ENCODE results near the gene TMEM258. TPM values are rescaled to one million over a fixed set of nuclear protein-coding genes. Genes with fewer than 3 reads are reported as not detected.
A peak's percentile ranks its signal among the peaks of the same experiment; 100 is the strongest.

TMEM258 gene
- total RNA-seq, 1 donor from 2014 or later: 71.4 TPM

- H3K36me3 Mint-ChIP-seq: peaks cover 11% of the 10 kb centered on the region
- H3K36me3 ChIP-seq: no peaks in the 10 kb centered on the region
- no peak for DNase-seq (ENCODE audit: low spot score)
Measured at GRCh38 chr11:61782841-61783240, 9.6 kb downstream of the TMEM258 start.

DNA sequence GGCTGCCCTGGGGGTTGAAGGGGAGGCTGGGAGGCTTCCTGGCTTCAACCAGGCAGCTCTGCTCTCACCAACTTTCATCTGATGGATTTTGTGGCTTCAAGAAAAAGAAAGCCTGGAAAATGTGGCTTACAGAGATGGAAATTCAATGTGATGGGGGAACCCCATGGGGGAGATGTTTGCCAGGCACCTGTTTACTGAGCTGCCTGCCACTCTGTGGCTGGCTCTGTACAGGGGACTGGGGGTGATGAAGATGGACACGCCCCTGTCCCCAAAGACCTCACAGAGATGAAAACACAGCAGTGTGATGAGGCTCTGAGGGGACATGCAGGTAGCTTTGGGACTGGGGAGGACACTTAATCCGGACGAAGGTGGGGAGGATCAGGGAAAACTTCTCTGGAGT lies 10.1 kb downstream of the TMEM258 start:
- Mint-ChIP-seq H3K36me3 (peaks cover 12% of the 10 kb centered on the region), H3K9me3 (no peaks in the 10 kb centered on the region), H3K27ac (peak overlapping the region; percentile 87), H3K4me1 (peaks cover 9% of the 10 kb centered on the region), H3K27me3 (ENCODE audit: insufficient read depth, low read depth) (peaks cover 7% of the 10 kb centered on the region), H3K4me3 (no peak overlapping the region)
- Histone ChIP-seq H3K9me3 (ENCODE audit: low read depth) (no peaks in the 10 kb centered on the region), H3K27ac (no peak overlapping the region), H3K4me3 (no peak overlapping the region), H4K20me1 (ENCODE audit: low read depth) (peaks cover 6% of the 10 kb centered on the region), H3K4me1 (no peaks in the 10 kb centered on the region), H3K4me2 (no peak overlapping the region), H3K36me3 (no peaks in the 10 kb centered on the region), H3K27me3 (no peaks in the 10 kb centered on the region), H3K79me2 (ENCODE audit: low read depth) (no peaks in the 10 kb centered on the region), H3F3A (ENCODE audit: low read depth) (peaks cover 7% of the 10 kb centered on the region), H3K9ac (no peak overlapping the region), H2AFZ (replicated peaks) (no peak overlapping the region)
- no peak for DNase-seq (ENCODE audit: low spot score)
- TF ChIP-seq EZH2 (IDR thresholded peaks at IDR 0.05): no peak
- TF ChIP-seq EZH2phosphoT487 (IDR thresholded peaks at IDR 0.05): no peak
- TF ChIP-seq, protein P1, sequence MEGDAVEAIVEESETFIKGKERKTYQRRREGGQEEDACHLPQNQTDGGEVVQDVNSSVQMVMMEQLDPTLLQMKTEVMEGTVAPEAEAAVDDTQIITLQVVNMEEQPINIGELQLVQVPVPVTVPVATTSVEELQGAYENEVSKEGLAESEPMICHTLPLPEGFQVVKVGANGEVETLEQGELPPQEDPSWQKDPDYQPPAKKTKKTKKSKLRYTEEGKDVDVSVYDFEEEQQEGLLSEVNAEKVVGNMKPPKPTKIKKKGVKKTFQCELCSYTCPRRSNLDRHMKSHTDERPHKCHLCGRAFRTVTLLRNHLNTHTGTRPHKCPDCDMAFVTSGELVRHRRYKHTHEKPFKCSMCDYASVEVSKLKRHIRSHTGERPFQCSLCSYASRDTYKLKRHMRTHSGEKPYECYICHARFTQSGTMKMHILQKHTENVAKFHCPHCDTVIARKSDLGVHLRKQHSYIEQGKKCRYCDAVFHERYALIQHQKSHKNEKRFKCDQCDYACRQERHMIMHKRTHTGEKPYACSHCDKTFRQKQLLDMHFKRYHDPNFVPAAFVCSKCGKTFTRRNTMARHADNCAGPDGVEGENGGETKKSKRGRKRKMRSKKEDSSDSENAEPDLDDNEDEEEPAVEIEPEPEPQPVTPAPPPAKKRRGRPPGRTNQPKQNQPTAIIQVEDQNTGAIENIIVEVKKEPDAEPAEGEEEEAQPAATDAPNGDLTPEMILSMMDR (IDR thresholded peaks at IDR 0.05): no peak

More at GRCh38 chr11:61782841-61783240, 9.6 kb downstream of the TMEM258 start:
- no peaks in the 10 kb centered on the region for H3K27me3 ChIP-seq
- Mint-ChIP-seq H3K4me1 (peaks cover 9% of the 10 kb centered on the region), H3K9me3 (no peaks in the 10 kb centered on the region), H3K27ac (no peak overlapping the region), H3K4me3 (no peak overlapping the region), H3K27me3 (ENCODE audit: insufficient read depth, low read depth) (peaks cover 7% of the 10 kb centered on the region)
- H3K27ac ChIP-seq: no peak overlapping the region
- peaks cover 7% of the 10 kb centered on the region for H3F3A ChIP-seq (ENCODE audit: low read depth)
- peaks cover 9% of the 10 kb centered on the region for H4K20me1 ChIP-seq (ENCODE audit: low read depth)
- no peaks in the 10 kb centered on the region for H3K4me1 ChIP-seq
- H3K9ac ChIP-seq: no peak overlapping the region
- H3K4me2 ChIP-seq: no peak overlapping the region
- no peak overlapping the region for H2AFZ ChIP-seq (replicated peaks)
- no peak overlapping the region for H3K4me3 ChIP-seq
- no peaks in the 10 kb centered on the region for H3K79me2 ChIP-seq (ENCODE audit: low read depth)
- H3K9me3 ChIP-seq (ENCODE audit: low read depth): no peaks in the 10 kb centered on the region
- TF ChIP-seq EZH2phosphoT487 (IDR thresholded peaks at IDR 0.05) (no peak), EZH2 (IDR thresholded peaks at IDR 0.05) (no peak)
- TF ChIP-seq, protein P1 (IDR thresholded peaks at IDR 0.05): no peak

DNA sequence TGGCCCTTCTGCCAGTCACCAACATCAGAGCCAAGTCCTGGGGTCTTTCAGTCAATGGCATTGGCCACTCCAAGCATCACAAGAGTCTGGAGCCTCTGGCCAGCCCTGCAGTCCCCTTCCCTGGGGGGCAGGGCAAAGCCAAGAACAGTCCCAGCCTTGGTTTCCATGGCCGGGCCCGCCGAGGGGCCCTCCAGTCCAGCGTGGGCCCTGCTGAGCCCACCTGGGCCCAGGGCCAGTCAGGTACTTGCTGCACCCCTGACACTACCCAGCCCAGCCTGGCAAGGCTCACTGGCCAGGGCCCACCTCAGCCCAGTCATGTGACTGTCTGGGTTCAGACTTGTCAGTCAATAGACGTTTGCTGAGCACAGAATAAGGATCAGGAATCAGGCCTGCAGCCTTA lies 10.8 kb downstream of the TMEM258 start:
- peaks cover 9% of the 10 kb centered on the region for H3K4me1 Mint-ChIP-seq
- no peaks in the 10 kb centered on the region for H3K9me3 Mint-ChIP-seq
- H3K27me3 Mint-ChIP-seq (ENCODE audit: insufficient read depth, low read depth): peaks cover 7% of the 10 kb centered on the region
- no peaks in the 10 kb centered on the region for H4K20me1 ChIP-seq (ENCODE audit: low read depth)
- H3K9me3 ChIP-seq (ENCODE audit: low read depth): no peaks in the 10 kb centered on the region
- no peak overlapping the region for H3K4me2 ChIP-seq
- no peak overlapping the region for H3K27ac Mint-ChIP-seq
- no peaks in the 10 kb centered on the region for H3K4me1 ChIP-seq
- no peak overlapping the region for H3K4me3 ChIP-seq
- no peak overlapping the region for H3K27ac ChIP-seq
- H2AFZ ChIP-seq (replicated peaks): no peak overlapping the region
- TF ChIP-seq EZH2 (IDR thresholded peaks at IDR 0.05) (no peak), EZH2phosphoT487 (IDR thresholded peaks at IDR 0.05) (no peak)
- TF ChIP-seq, protein P1 (IDR thresholded peaks at IDR 0.05): no peak
- H3K4me3 Mint-ChIP-seq: no peak overlapping the region
- no peak for DNase-seq (ENCODE audit: low spot score)
- H3K79me2 ChIP-seq (ENCODE audit: low read depth): no peaks in the 10 kb centered on the region
- H3K36me3 Mint-ChIP-seq: peaks cover 9% of the 10 kb centered on the region
- no peaks in the 10 kb centered on the region for H3K36me3 ChIP-seq
- H3K27me3 ChIP-seq: no peaks in the 10 kb centered on the region
- no peak overlapping the region for H3K9ac ChIP-seq
- H3F3A ChIP-seq (ENCODE audit: low read depth): peaks cover 7% of the 10 kb centered on the region

Measured in neural progenitor cell (in vitro differentiated cells).